Panc1 (cell line): ENCODE data around the gene JMJD1C. TPM values are rescaled to one million over a fixed set of nuclear protein-coding genes. Genes with fewer than 3 reads are reported as not detected.
A peak's percentile ranks its signal among the peaks of the same experiment; 100 is the strongest.
"Not testable (repeated sequence)": the region's sequence is repeated elsewhere in the genome, so short reads cannot be mapped to it uniquely, and the experiment has no call there.

Source experiments
- ATAC-seq: fragments of 200-7000 bp; cut with Tn5 transposase; 2 replicates; pipeline ENCODE4 v1.9.1; 2020; ENCODE audit warnings: mild to moderate bottlenecking, moderate library complexity
- BruUV-seq: library from RNA; stranded (reverse); fragments of 400-500 nt; replicated peaks from 2 replicates; lab custom pipeline; 2021; lab: Mats Ljungman, UMichigan
- CTCF ChIA-PET: fragments of 300-600 bp; sonication (Branson Sonifier 250); formaldehyde crosslinking; loops from one replicate; lab custom pipeline; 2022; ENCODE audit warnings: antibody characterized with exemption; lab: Charles Lee
- POLR2A ChIA-PET: fragments of 300-600 bp; sonication (Branson Sonifier 250); formaldehyde crosslinking; loops from one replicate; lab custom pipeline; 2022; ENCODE audit warnings: antibody characterized with exemption; lab: Charles Lee
- DNase-seq: peaks from one replicate; pipeline ENCODE4 v3.0.0-alpha.2; 2010; ENCODE audit warnings: low read depth, low spot score
- H3K27ac ChIP-seq: 2 replicates; pipeline ENCODE4 v1.5.1; 2011; ENCODE audit warnings: mild to moderate bottlenecking, low read length, inconsistent platforms
- H3K27me3 ChIP-seq: fragments of 200-500 bp; sonication (Bioruptor generic); 2 replicates; pipeline ENCODE4 v1.6.0; 2014; ENCODE audit warnings: low read length, inconsistent platforms; ENCODE audit not compliant: control insufficient read depth, insufficient read depth
- H3K36me3 ChIP-seq: fragments of 200-500 bp; sonication (Bioruptor generic); 2 replicates; pipeline ENCODE4 v1.5.1; 2014; ENCODE audit warnings: inconsistent platforms, mild to moderate bottlenecking, low read length, moderate library complexity; ENCODE audit not compliant: control insufficient read depth, insufficient read depth
- H3K4me1 ChIP-seq: 2 replicates; pipeline ENCODE4 v1.5.1; 2011; ENCODE audit warnings: inconsistent platforms, mild to moderate bottlenecking, low read length, moderate library complexity; ENCODE audit not compliant: control insufficient read depth, insufficient read depth
- H3K4me3 ChIP-seq, 2 experiments: 2 replicates each; pipeline ENCODE4 v1.5.1; 2011 to 2012; ENCODE audit warnings: low read depth in 2 of 2, low read length in 2 of 2, mild to moderate bottlenecking in 2 of 2, inconsistent platforms in 1 of 2, moderate library complexity in 1 of 2
- H3K9me3 ChIP-seq: fragments of 200-500 bp; sonication (Bioruptor generic); 2 replicates; pipeline ENCODE4 v1.5.1; 2014; ENCODE audit warnings: low read depth, mild to moderate bottlenecking, inconsistent platforms, low read length, moderate library complexity; ENCODE audit not compliant: control insufficient read depth, insufficient read depth
- POLR2AphosphoS5 ChIP-seq: IDR thresholded peaks from 2 replicates; pipeline ENCODE4 v1.6.1; 2012; ENCODE audit warnings: mild to moderate bottlenecking, low read depth, low read length, moderate library complexity
- SIN3A ChIP-seq: IDR thresholded peaks from 2 replicates; pipeline ENCODE4 v1.6.1; 2012; ENCODE audit warnings: low read depth, mild to moderate bottlenecking, low read length, moderate library complexity, borderline replicate concordance; ENCODE audit not compliant: insufficient read depth
- TCF7L2 ChIP-seq: IDR thresholded peaks from 2 replicates; pipeline ENCODE4 v1.6.1; 2011; ENCODE audit warnings: mild to moderate bottlenecking, low read depth, low read length, inconsistent platforms
- in situ Hi-C: cut with HindIII; loops from 2 replicates; pipeline ENCODE4 v1.10.0; 2016; ENCODE audit warnings: low sequenced_read_pairs, low pct_unique_long_range_greater_than_20kb
- intact Hi-C: fragments of 100-400 bp; cut with micrococcal nuclease; formaldehyde crosslinking; loops from one replicate; pipeline ENCODE4 v1.10.0; 2022; ENCODE audit not compliant: unreplicated experiment
- total RNA-seq: library from RNA; stranded (reverse); gene quantifications from one replicate; pipeline ENCODE4 v1.2.1, GENCODE V29; 2021; ENCODE audit not compliant: unreplicated experiment
- TF ChIP-seq, protein P1 (sequence below): fragments of 450-650 bp; IDR thresholded peaks from 2 replicates; pipeline ENCODE4 v1.5.1; 2017; ENCODE audit warnings: mild to moderate bottlenecking
- TF ChIP-seq, protein P2 (sequence below), 2 experiments: IDR thresholded peaks; 2 replicates each; pipeline ENCODE4 v1.6.1; 2011 to 2012; ENCODE audit warnings: low read depth in 2 of 2, control low read depth in 1 of 2, low read length in 1 of 2, mild to moderate bottlenecking in 1 of 2, moderate library complexity in 1 of 2; ENCODE audit not compliant: insufficient read depth in 1 of 2

Gene JMJD1C
- total RNA-seq, 1 experiment from 2014 or later, result 88.3 TPM

DNA sequence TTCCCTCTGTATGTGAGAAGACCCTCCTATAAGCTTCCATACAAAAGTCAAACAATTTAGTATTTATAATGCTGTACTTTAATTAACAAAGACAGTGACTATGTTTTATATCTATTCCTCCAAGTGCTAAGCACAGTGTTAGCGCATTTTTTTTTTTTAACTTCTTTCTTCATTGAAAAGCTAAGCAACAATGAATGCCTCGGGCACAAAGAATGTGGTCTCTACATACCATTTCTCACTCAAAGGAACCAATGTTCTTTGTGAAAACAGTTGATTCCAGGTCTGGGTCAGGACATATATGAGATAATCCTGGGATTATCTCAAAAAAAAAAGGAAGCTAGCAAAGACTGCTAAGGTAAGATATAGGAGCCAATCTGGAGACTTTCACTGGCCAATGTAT, 29.2 kb upstream of the JMJD1C start:
- in situ Hi-C loops, result no loop called here

DNA sequence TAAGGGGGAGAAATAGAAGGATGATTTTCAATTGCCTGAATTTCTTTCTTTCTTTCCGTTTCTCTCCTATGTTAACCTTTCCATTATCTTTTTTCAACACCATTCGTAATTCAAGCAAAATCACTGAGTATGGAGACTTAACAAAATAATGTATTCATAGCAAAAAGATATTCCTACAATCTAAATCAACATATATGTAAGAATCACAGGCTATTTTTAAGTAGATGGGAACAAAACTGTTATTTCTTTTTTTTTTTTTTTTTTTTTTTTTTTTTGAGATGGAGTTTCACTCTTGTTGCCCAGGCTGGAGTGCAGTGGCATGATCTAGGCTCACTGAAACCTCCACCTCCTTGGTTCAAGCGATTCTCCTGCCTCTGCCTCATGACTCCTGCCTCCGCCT, 27.2 kb upstream of the JMJD1C start:
- Histone ChIP-seq H3K4me3 (no peak overlapping the region), H3K4me1 (peaks cover 5% of the 10 kb centered on the region; the same call in 1 of the 2 replicates), H3K36me3 (no peaks in the 10 kb centered on the region), H3K27ac (peak overlapping the region; percentile 3; the same call in 1 of the 2 replicates), H3K27me3 (no peaks in the 10 kb centered on the region), H3K9me3 (peaks cover 5% of the 10 kb centered on the region; the same call in 1 of the 2 replicates)
- no peak for TF ChIP-seq SIN3A
- ChIA-PET POLR2A (no interaction called here), CTCF (no interaction called here)
- no TSS peak for BruUV-seq
- DNase-seq (no peak), ATAC-seq (no peak)
- intact Hi-C loops, result no loop called here
- in situ Hi-C loops, result no loop called here

More for the DNA sequence above, 29.2 kb upstream of the JMJD1C start:
- Histone ChIP-seq H3K9me3 (peaks cover 2% of the 10 kb centered on the region; the same call in 1 of the 2 replicates), H3K27ac (no peak overlapping the region), H3K36me3 (no peaks in the 10 kb centered on the region), H3K27me3 (no peaks in the 10 kb centered on the region), H3K4me1 (peaks cover 8% of the 10 kb centered on the region; the same call in 1 of the 2 replicates), H3K4me3 (no peak overlapping the region)
- ChIA-PET POLR2A (no interaction called here), CTCF (interaction anchor here (0.7 kb wide), 1 partner anchor 59 kb away, joined by 3 read pairs; no protein-coding TSS in a partner anchor)
- intact Hi-C loops, result no loop called here
- TF ChIP-seq, protein P1, sequence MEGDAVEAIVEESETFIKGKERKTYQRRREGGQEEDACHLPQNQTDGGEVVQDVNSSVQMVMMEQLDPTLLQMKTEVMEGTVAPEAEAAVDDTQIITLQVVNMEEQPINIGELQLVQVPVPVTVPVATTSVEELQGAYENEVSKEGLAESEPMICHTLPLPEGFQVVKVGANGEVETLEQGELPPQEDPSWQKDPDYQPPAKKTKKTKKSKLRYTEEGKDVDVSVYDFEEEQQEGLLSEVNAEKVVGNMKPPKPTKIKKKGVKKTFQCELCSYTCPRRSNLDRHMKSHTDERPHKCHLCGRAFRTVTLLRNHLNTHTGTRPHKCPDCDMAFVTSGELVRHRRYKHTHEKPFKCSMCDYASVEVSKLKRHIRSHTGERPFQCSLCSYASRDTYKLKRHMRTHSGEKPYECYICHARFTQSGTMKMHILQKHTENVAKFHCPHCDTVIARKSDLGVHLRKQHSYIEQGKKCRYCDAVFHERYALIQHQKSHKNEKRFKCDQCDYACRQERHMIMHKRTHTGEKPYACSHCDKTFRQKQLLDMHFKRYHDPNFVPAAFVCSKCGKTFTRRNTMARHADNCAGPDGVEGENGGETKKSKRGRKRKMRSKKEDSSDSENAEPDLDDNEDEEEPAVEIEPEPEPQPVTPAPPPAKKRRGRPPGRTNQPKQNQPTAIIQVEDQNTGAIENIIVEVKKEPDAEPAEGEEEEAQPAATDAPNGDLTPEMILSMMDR, result no peak
- TF ChIP-seq TCF7L2, result no peak
- no peak for TF ChIP-seq SIN3A
- TF ChIP-seq, protein P2, sequence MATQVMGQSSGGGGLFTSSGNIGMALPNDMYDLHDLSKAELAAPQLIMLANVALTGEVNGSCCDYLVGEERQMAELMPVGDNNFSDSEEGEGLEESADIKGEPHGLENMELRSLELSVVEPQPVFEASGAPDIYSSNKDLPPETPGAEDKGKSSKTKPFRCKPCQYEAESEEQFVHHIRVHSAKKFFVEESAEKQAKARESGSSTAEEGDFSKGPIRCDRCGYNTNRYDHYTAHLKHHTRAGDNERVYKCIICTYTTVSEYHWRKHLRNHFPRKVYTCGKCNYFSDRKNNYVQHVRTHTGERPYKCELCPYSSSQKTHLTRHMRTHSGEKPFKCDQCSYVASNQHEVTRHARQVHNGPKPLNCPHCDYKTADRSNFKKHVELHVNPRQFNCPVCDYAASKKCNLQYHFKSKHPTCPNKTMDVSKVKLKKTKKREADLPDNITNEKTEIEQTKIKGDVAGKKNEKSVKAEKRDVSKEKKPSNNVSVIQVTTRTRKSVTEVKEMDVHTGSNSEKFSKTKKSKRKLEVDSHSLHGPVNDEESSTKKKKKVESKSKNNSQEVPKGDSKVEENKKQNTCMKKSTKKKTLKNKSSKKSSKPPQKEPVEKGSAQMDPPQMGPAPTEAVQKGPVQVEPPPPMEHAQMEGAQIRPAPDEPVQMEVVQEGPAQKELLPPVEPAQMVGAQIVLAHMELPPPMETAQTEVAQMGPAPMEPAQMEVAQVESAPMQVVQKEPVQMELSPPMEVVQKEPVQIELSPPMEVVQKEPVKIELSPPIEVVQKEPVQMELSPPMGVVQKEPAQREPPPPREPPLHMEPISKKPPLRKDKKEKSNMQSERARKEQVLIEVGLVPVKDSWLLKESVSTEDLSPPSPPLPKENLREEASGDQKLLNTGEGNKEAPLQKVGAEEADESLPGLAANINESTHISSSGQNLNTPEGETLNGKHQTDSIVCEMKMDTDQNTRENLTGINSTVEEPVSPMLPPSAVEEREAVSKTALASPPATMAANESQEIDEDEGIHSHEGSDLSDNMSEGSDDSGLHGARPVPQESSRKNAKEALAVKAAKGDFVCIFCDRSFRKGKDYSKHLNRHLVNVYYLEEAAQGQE (IDR thresholded peaks at IDR 0.05; ENCODE audit: insufficient read depth in 1 of 2, low read depth in 2 of 2, low read length in 1 of 2), result no peak
- no peak for TF ChIP-seq POLR2AphosphoS5
- ATAC-seq (no peak), DNase-seq (no peak)
- BruUV-seq, result no TSS peak

DNA sequence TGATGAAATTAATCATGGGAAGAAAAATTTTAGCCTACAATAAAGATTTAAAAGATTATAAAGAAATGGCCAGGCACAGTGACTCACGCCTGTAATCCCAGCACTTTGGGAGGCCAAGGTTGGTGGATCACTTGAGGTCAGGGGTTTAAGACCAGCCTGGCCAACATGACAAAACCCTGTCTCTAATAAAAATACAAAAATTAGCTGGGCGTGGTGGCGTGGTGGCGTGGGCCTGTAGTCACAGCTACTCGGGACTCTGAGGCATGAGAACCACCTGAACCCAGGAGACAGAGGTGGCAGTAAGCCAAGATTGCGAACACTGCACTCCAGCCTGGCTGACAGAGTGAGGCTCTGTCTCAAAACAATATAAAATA, 26.5 kb upstream of the JMJD1C start:
- POLR2A ChIA-PET, DNase-seq: not testable (repeated sequence)

More for the DNA sequence above, 26.5 kb upstream of the JMJD1C start:
- H3K4me1 ChIP-seq, ATAC-seq, H3K27me3 ChIP-seq, intact Hi-C loops, in situ Hi-C loops, BruUV-seq, H3K36me3 ChIP-seq, CTCF ChIA-PET, H3K9me3 ChIP-seq, H3K4me3 ChIP-seq: not testable (repeated sequence)
- peak overlapping the region; percentile 3; the same call in 1 of the 2 replicates for H3K27ac ChIP-seq
